SW 1271 (cell line): Measurements from ENCODE around the gene CRACR2B.

ENCODE experiments used
- DNase-seq, 2 experiments: peaks; one replicate each; lab custom pipeline; 2025; lab: John Stamatoyannopoulos, UW

The CRACR2B gene

GRCh38 chr11:854601-855329 is 27.0 kb downstream of the CRACR2B start:
- DNase-seq: no peak

GRCh38 chr11:855330-855674 is 27.6 kb downstream of the CRACR2B start:
- no peak for DNase-seq

DNA sequence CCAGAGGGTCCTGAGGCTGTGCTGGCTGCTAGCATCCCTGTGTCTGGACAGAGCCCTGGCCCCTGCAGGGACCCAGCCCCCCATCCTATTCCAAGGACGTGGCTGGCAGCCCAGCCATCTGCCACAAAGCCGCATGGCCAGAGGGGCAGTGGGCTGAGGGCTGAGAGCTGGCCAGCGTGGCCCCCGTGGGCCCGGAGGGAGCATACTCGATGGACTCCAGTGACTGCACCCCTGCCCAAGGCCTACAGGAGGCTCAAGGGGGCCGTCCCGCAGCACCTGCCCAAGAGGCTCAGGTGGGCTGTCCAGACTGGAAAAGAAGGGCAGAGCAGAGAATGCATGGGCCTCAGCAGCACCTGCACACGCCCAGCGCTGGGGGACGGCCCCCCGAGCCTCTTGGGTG is 28.1 kb downstream of the CRACR2B start:
- no peak for DNase-seq

DNA sequence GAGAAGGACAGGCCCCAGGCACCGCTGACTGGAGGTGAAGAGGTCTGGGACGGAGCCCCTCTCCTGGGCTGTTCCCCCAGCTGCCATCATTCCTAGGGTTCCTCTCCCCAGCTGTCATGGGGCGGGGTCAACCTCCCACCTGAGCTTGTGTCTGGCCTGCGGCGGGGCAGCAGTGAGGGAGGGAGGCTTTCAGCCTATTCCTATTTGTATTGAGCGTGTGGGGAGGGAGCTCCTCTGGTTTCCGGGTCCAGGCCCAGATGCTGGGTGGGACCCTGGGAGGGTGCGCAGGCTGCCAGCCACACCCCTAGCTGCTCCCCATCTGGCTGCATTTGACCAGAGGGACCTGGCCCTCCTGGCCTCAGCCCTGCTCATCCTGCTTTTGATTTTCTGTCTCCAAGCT is 28.7 kb downstream of the CRACR2B start:
- DNase-seq: no peak

DNA sequence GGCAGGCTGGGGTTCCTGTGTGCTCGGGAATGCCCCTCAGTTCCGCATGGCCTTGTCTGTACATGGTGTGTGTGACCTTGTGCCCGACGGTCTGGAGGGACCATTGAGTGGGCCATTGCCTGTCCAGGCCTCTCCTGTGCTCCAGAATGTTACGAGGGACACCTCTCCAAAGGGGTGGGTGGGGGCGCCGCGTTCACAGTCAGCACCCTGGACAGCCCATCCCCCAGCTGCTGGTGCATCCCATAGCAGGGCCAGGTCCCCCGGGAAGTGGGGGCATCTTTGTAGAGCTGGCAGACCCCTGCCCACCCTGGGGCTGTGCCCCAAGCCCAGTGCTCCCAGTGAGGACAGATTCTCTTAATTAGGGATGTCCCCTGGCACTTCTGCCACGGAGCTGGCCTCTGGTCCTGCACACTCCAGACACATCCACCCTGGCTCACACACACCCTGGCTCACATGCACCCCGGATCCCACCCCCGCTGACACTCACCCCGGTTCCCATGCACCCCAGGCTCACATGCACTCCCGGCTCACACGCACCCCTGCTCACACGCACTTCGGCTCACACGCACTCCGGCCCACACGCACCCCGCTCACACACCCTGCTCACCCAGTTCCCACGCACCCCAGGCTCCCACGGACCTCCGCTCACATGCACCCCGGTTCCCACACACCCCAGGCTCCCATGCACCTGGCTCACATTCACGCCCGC is 30.5 kb downstream of the CRACR2B start:
- no peak for DNase-seq

GRCh38 chr11:858762-859339 is 31.1 kb downstream of the CRACR2B start:
- no peak for DNase-seq

- no peak for DNase-seq
Measured at GRCh38 chr11:859394-860131, 31.8 kb downstream of the CRACR2B start.

DNA sequence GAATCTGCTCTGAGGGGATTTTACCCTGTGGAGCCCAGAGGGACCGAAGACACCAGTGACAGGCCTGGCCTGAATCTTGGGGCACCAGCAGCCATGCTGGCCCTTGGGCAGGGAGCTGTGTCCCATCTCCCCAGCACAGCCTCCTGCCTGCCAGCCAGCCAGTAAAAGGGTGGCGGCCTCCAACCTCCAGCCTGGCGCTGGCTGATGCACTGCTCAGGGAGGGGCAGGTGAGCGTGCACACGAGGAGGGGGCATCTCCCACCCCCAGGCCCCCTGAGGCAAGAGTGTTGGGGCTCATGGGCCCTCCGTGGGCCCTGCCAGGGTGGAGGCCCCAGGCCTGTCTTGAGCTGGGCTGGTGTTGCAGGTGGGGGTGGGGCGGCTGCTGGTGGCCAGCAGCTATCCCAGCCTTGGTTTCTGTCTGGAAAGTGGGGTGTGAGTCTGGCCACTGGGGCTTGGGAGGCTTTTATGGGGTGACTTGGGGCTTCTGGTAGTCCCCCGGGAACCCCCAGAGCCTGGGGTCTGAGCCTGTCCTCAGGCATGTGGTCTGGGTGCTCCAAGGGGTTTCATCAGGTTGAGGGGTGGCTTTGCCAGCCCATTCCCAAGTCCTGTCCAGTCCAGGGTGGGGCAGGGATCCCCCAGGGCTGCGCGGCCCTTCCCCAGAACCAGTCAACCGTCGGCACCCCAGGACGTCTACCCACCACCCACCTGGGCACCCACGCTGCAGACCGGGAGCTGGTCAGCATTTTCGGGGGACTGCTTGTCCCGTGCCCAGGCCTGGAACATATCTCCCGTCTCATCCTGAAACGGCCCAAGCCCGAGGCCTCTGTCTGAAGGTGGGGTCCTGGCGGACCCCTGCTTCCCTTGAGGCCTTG is 32.8 kb downstream of the CRACR2B start:
- no peak for DNase-seq

DNA sequence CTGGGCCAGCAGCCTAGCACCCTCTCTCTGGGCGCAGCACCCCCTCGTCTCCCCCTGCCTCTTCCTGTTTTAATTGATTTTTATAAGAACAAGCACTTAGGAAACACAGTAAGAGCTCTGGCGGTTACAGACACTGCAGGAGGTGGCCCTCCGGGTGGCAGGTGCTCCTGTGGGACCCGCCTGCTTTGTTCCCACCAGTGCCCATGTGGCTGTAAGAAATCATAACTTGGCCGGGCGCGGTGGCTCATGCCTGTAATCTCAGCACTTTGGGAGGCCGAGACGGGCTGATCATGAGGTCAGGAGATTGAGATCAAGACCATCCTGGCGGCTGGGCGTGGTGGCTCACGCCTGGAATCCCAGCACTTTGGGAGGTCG is 33.4 kb downstream of the CRACR2B start:
- no peak for DNase-seq

GRCh38 chr11:862081-862661 is 34.5 kb downstream of the CRACR2B start:
- DNase-seq: no peak

DNA sequence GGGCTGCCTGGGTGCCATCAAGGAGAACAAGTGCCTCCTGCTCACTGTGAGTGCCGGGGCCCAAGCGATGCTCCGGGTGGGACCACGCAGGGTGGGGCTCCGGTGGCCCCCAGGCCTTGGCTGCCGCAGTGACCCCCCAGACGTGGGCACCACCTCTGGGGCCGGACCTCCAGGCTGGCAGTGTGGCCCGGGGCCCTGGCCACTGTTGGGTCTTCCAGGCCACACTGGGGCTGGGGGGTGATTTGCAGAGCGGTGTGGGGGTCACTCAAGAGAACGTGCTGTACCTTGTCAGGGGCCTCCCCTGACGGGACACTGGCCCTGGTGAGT is 34.9 kb downstream of the CRACR2B start:
- DNase-seq: no peak

- DNase-seq: no peak
Measured at GRCh38 chr11:863023-863909, 35.5 kb downstream of the CRACR2B start.

DNA sequence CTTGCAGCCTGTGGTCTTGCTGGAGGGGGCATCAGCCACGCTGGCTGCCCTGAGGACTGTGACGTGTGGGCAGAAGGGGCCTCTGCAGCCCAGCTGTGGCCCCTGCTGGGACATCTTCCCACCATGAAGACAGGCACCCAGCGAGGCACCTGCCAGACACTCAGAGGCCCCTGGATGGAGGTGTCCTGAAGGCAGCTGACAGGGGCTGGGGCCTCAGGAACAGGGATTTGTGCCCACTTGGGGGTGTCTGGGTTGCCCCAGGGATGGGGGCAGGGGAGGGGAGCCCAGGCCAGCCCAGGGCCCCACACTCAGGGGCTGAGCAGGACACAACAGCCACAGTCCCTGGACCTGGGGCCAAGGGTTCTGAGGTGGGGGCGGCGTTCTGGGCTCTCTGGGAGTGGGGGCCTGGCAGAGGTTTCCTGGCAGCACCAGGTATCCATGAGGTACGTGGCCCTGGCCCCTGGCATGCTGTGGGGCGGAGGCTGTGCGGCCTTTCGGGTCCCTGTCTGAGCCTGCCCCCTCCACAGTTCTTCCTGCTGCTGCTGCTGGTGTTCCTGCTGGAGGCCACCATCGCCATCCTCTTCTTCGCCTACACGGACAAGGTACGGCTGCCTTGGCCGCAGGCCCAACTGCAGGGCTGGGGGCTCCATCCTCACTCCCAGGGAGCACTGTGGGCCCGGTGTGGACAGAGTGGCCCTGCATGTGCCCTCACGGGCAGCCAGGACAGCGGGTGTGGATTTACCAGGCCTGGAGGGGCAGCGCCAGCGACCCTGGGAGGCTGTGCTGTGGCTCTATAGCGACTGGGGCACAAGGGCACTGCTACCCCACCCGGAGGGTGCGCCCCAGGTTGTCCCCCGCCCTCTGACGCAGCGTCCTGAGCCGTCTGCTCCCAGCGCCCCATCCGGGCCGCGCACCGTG is 36.5 kb downstream of the CRACR2B start:
- DNase-seq: no peak

DNA sequence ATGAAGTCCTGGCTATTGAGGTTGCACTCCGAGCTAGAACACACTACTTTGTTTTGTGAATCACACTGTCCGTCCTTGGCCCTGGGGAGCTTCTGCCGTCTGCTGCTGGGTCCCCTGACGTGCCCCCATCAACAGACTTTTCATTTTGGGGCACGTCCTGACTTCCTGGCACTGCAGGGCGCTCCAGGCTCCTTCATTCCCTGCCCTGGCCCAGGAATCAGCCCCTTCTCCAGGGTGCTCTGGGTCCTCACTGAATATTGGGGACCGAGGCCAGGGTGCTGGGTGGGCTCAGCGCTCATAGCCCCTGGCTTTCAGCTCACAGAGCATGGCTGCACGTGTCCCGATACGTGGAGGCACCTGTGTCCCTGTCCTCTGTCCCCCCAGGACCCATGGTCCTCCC is 37.2 kb downstream of the CRACR2B start:
- DNase-seq: no peak

GRCh38 chr11:865462-866430 is 38.0 kb downstream of the CRACR2B start:
- DNase-seq: no peak

DNA sequence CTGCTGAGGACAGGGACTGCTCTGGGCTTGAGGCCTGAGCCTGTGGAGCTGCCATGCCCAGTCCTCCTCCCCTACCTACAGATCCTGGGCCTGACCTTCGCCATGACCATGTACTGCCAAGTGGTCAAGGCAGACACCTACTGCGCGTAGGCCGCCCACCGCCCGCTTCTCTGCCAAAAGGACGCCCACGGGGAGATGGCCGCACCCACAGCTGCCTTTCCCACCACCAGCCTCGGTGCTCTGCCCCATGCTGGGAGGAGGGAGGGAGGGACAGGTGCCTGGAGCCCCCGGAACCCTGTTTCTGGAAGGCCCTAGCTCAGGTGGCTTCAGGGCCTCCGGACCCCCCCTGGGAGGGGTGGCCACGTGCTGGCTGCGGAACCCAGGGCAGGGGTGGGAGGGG is 38.8 kb downstream of the CRACR2B start:
- DNase-seq: no peak

GRCh38 chr11:867856-868358 is 40.2 kb downstream of the CRACR2B start:
- DNase-seq: no peak

DNA sequence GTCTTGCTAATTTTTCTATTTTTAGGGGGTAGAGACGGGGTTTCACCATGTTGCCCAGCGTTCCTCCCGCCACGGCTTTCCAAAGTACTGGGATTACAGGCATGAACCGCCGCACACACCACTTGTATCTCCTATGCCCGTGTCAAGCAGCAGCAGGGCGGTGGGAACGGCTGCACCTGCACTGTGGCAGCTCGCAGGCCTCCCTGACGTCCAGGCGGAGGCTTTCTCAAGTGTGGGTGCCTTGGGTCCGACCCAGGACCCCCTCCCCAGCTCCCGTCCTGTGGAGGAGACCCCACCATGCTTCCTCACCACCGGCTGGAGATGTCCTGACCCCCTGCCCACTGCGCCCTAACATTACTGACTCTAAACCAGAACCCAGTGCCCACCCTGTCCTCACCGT is 40.7 kb downstream of the CRACR2B start:
- no peak for DNase-seq
